Vagina (tissue), 2 donors: ENCODE measurements around the gene SLBP. TPM values are rescaled to one million over a fixed set of nuclear protein-coding genes. Genes with fewer than 3 reads are reported as not detected.
A peak's percentile ranks its signal among the peaks of the same experiment; 100 is the strongest.

Experiments used
- DNase-seq, 2 donors: peaks; one replicate each; pipeline ENCODE4 v3.0.0-alpha.2; 2017; ENCODE audit errors: extremely low spot score in 2 of 2
- H3K27ac ChIP-seq: fragments of 200-600 bp; sonication (generic); one replicate; pipeline ENCODE4 v1.5.1; 2019
- H3K27me3 ChIP-seq: fragments of 200-600 bp; sonication (generic); one replicate; pipeline ENCODE4 v1.5.1; 2019
- H3K36me3 ChIP-seq, 2 donors: fragments of 200-600 bp; sonication (generic); one replicate each; pipeline ENCODE4 v1.5.1; 2017 to 2019
- H3K4me1 ChIP-seq: fragments of 200-600 bp; sonication (generic); one replicate; pipeline ENCODE4 v1.5.1; 2019
- H3K4me3 ChIP-seq, 2 donors: fragments of 200-600 bp; sonication (generic); 1 replicate in 1 of 2; 2 replicates in 1 of 2; pipeline ENCODE4 v1.5.1; 2016 to 2019
- H3K9me3 ChIP-seq: fragments of 200-600 bp; sonication (generic); one replicate; pipeline ENCODE4 v1.5.1; 2019
- POLR2A ChIP-seq, 2 donors: fragments of 450-650 bp; IDR thresholded peaks; one replicate each; pipeline ENCODE4 v1.6.1; 2017; ENCODE audit warnings: antibody characterized with exemption in 2 of 2, mild to moderate bottlenecking in 2 of 2, moderate library complexity in 2 of 2
- POLR2AphosphoS5 ChIP-seq, 2 donors: sonication (generic); formaldehyde crosslinking; IDR thresholded peaks; one replicate each; pipeline ENCODE4 v1.9.0; 2017; ENCODE audit warnings: antibody characterized with exemption in 2 of 2, mild to moderate bottlenecking in 2 of 2, low read depth in 1 of 2; ENCODE audit not compliant: insufficient read depth in 1 of 2
- intact Hi-C: fragments of 100-400 bp; cut with DNase I; formaldehyde crosslinking; loops from one replicate; pipeline ENCODE4 v1.15.1; 2023
- total RNA-seq: library from RNA; depleted of rRNA; stranded (reverse); fragments of >200 nt; gene quantifications from one replicate; pipeline ENCODE4 v1.2.3, GENCODE V29; 2016
- TF ChIP-seq, protein P1 (sequence below), 3 experiments: fragments of 450-650 bp in 2 of 3; fragments of 200-600 bp in 1 of 3; sonication (generic) in 1 of 3; IDR thresholded peaks; one replicate each; pipeline ENCODE4 v1.5.1; 2017 to 2019; ENCODE audit warnings: antibody characterized with exemption in 3 of 3, mild to moderate bottlenecking in 2 of 3, moderate library complexity in 2 of 3

The SLBP gene
- total RNA-seq, 1 donor from 2014 or later, result 49.6 TPM

DNA sequence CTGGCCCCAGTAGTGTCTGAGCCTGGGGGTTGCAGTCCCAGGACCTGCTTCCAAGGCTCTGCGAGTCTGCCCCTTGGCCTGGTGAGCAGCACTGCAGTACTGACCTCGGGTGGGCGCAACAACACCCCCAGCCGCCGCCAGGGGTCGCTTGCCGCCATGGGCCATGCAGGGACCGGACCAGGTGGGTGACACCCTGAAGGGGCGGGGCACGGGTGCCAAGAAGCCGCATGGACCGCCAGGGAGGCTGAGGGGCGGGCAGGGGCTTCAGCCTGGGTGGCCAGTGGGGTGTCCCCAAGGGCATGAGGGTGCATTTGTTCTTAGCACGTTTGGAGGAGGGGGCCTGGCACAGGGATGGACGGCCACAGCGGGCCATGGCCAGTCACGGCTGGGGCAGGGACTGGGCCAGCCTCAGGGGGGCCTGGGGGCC is 34.2 kb upstream of the SLBP start:
- H3K4me1 ChIP-seq, result peaks cover 14% of the 10 kb centered on the region
- DNase-seq, result no peak
- H3K27ac ChIP-seq, result no peak overlapping the region
- no peaks in the 10 kb centered on the region for H3K27me3 ChIP-seq
- H3K4me3 ChIP-seq, result no peak overlapping the region
- intact Hi-C loops, result loop anchor here (5.0 kb wide), 1 partner anchor 61 kb away; no protein-coding TSS in a partner anchor
- TF ChIP-seq, protein P1, sequence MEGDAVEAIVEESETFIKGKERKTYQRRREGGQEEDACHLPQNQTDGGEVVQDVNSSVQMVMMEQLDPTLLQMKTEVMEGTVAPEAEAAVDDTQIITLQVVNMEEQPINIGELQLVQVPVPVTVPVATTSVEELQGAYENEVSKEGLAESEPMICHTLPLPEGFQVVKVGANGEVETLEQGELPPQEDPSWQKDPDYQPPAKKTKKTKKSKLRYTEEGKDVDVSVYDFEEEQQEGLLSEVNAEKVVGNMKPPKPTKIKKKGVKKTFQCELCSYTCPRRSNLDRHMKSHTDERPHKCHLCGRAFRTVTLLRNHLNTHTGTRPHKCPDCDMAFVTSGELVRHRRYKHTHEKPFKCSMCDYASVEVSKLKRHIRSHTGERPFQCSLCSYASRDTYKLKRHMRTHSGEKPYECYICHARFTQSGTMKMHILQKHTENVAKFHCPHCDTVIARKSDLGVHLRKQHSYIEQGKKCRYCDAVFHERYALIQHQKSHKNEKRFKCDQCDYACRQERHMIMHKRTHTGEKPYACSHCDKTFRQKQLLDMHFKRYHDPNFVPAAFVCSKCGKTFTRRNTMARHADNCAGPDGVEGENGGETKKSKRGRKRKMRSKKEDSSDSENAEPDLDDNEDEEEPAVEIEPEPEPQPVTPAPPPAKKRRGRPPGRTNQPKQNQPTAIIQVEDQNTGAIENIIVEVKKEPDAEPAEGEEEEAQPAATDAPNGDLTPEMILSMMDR (IDR thresholded peaks at IDR 0.05), result peak in 2 of 3 experiments; percentile 48 to 60
- no peak for TF ChIP-seq POLR2A (IDR thresholded peaks at IDR 0.05)
- no peak for TF ChIP-seq POLR2AphosphoS5 (IDR thresholded peaks at IDR 0.05; ENCODE audit: insufficient read depth in 1 of 2, low read depth in 1 of 2)
- no peaks in the 10 kb centered on the region for H3K9me3 ChIP-seq
- H3K36me3 ChIP-seq, result no peaks in the 10 kb centered on the region

DNA sequence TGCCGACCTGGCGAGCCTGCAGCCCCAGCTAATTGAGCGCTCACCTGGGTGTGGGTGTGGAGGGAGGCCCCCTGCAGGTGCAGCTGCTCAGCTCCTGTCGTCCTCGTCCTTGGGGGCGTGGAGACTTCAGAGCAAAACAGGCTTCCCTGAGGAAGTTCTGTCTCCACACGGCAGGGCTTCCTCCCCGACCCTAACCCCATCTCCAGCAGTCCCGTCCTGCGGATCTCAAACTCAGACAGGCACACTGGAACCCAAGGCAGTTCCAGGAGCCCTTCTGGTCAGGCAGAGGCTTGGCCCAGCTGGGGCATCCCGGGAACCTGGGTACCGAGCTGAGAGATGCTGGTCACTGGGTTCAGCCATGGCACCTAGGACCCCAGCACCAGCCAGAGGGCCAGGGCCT is 33.6 kb upstream of the SLBP start:
- H3K4me3 ChIP-seq, result no peak overlapping the region
- no peak for DNase-seq
- TF ChIP-seq POLR2A (IDR thresholded peaks at IDR 0.05) (no peak), POLR2AphosphoS5 (IDR thresholded peaks at IDR 0.05; ENCODE audit: insufficient read depth in 1 of 2, low read depth in 1 of 2) (no peak)
- TF ChIP-seq, protein P1 (IDR thresholded peaks at IDR 0.05), result no peak
- H3K4me1 ChIP-seq, result peaks cover 8% of the 10 kb centered on the region
- H3K27me3 ChIP-seq, result no peaks in the 10 kb centered on the region
- intact Hi-C loops, result loop anchor here (5.0 kb wide), 1 partner anchor 62 kb away; no protein-coding TSS in a partner anchor
- H3K9me3 ChIP-seq, result no peaks in the 10 kb centered on the region
- H3K36me3 ChIP-seq, result no peaks in the 10 kb centered on the region
- H3K27ac ChIP-seq, result no peak overlapping the region

DNA sequence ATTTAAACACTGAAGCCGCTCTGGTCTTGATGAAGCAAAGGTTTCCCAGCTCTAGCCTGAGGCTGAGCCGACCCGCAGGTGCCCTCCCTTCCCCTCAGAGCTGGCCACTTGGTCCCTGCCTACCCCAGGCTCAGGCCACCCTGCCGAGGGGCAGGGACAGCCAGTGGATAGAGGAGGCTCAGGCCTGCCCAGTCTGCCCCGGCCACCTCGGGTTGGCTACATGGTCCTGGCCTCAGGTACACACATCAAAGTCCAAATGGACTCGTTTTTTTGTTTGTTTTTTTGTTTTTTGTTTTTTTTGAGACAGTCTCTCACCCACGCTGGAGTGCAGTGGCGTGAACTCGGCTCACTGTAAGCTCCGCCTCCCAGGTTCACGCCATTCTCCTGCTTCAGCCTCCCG is 33.0 kb upstream of the SLBP start:
- DNase-seq, result no peak
- Histone ChIP-seq H3K9me3 (no peaks in the 10 kb centered on the region), H3K4me3 (no peak overlapping the region), H3K27me3 (no peaks in the 10 kb centered on the region), H3K4me1 (peaks cover 8% of the 10 kb centered on the region), H3K36me3 (no peaks in the 10 kb centered on the region), H3K27ac (no peak overlapping the region)
- intact Hi-C loops, result loop anchor here (5.0 kb wide), 1 partner anchor 62 kb away; no protein-coding TSS in a partner anchor
- TF ChIP-seq POLR2A (IDR thresholded peaks at IDR 0.05), result no peak
- TF ChIP-seq POLR2AphosphoS5 (IDR thresholded peaks at IDR 0.05; ENCODE audit: insufficient read depth in 1 of 2, low read depth in 1 of 2), result no peak
- TF ChIP-seq, protein P1 (IDR thresholded peaks at IDR 0.05), result no peak

DNA sequence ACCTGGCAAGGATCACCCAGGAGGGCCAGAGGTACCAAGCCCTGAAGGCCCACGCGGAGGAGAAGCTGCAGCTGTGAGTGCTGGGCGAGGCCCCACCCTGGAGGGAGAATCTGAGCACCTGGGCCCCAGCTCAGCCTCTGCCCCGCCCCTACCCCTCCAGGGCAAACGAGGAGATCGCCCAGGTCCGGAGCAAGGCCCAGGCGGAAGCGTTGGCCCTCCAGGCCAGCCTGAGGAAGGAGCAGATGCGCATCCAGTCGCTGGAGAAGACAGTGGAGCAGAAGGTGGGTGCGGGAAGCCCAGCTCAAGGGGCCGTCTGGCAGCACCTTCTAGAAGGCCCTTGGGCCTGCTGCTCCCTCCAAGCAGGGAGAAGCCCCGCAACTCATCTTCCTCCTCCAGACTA is 32.4 kb upstream of the SLBP start:
- H3K4me3 ChIP-seq, result no peak overlapping the region
- no peak overlapping the region for H3K27ac ChIP-seq
- TF ChIP-seq, protein P1 (IDR thresholded peaks at IDR 0.05), result no peak
- no peak for TF ChIP-seq POLR2A (IDR thresholded peaks at IDR 0.05)
- no peak for TF ChIP-seq POLR2AphosphoS5 (IDR thresholded peaks at IDR 0.05; ENCODE audit: insufficient read depth in 1 of 2, low read depth in 1 of 2)
- intact Hi-C loops, result no loop called here
- no peaks in the 10 kb centered on the region for H3K27me3 ChIP-seq
- H3K9me3 ChIP-seq, result no peaks in the 10 kb centered on the region
- no peak for DNase-seq
- no peaks in the 10 kb centered on the region for H3K36me3 ChIP-seq
- peaks cover 8% of the 10 kb centered on the region for H3K4me1 ChIP-seq

DNA sequence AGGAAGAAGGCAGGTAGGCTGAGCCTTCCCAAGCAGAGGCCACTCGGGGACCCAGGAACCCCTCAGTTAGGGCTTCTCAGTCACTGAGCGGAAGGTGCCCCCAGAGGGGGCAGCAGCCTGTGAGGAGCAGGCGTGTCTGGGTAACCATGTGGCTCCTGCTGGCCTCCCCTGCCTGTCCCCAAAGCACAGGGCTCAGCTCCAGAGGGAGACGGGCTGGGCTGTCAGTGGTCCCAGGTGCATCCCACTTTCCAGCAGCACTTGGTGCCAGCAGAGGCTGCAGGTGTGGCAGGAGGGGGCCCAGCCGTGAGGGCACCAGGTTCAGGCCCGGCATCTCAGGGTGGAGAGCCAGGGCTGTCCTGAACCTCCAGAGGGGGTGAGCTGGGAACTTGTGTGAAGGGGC is 31.9 kb upstream of the SLBP start:
- DNase-seq, result no peak
- Histone ChIP-seq H3K4me1 (peaks cover 8% of the 10 kb centered on the region), H3K27me3 (no peaks in the 10 kb centered on the region), H3K9me3 (no peaks in the 10 kb centered on the region), H3K27ac (no peak overlapping the region), H3K36me3 (peaks cover 0 to 5% of the 10 kb centered on the region in 2 donors), H3K4me3 (no peak overlapping the region)
- intact Hi-C loops, result no loop called here
- no peak for TF ChIP-seq POLR2AphosphoS5 (IDR thresholded peaks at IDR 0.05; ENCODE audit: insufficient read depth in 1 of 2, low read depth in 1 of 2)
- TF ChIP-seq, protein P1 (IDR thresholded peaks at IDR 0.05), result no peak
